GM23248 (cell line): ENCODE measurements around the gene TMEM255B. TPM values are rescaled to one million over a fixed set of nuclear protein-coding genes. Genes with fewer than 3 reads are reported as not detected.

ENCODE experiments used
- DNase-seq: peaks from one replicate; pipeline ENCODE4 v3.0.0-alpha.2; 2015
- H2AFZ ChIP-seq: fragments of 200-600 bp; sonication (generic); 2 replicates; pipeline ENCODE4 v1.6.1; 2016; ENCODE audit warnings: antibody characterized with exemption
- H3F3A ChIP-seq: fragments of 200-600 bp; sonication (generic); 2 replicates; pipeline ENCODE4 v1.6.1; 2016; ENCODE audit warnings: mild to moderate bottlenecking, antibody characterized with exemption, mixed run types; ENCODE audit not compliant: insufficient read depth
- H3K27ac ChIP-seq: fragments of 200-600 bp; sonication (generic); 2 replicates; pipeline ENCODE4 v1.5.1; 2016; ENCODE audit warnings: mild to moderate bottlenecking
- H3K27me3 ChIP-seq: fragments of 200-600 bp; sonication (generic); replicated peaks from 2 replicates; pipeline ENCODE4 v1.6.1; 2016; ENCODE audit warnings: mild to moderate bottlenecking; ENCODE audit not compliant: insufficient read depth
- H3K36me3 ChIP-seq: fragments of 200-600 bp; sonication (generic); 2 replicates; pipeline ENCODE4 v1.6.1; 2016; ENCODE audit warnings: low read depth, mild to moderate bottlenecking
- H3K4me1 ChIP-seq: fragments of 200-600 bp; sonication (generic); 2 replicates; pipeline ENCODE4 v1.6.1; 2016; ENCODE audit warnings: mild to moderate bottlenecking; ENCODE audit not compliant: insufficient read depth
- H3K4me2 ChIP-seq: fragments of 200-600 bp; sonication (generic); one replicate; pipeline ENCODE4 v1.6.1; 2016; ENCODE audit warnings: mild to moderate bottlenecking; ENCODE audit not compliant: unreplicated experiment
- H3K4me3 ChIP-seq: fragments of 200-600 bp; sonication (generic); 2 replicates; pipeline ENCODE4 v1.5.1; 2016; ENCODE audit warnings: mild to moderate bottlenecking
- H3K79me2 ChIP-seq: fragments of 200-600 bp; sonication (generic); 2 replicates; pipeline ENCODE4 v1.6.1; 2016; ENCODE audit warnings: mild to moderate bottlenecking; ENCODE audit not compliant: insufficient read depth
- H3K9ac ChIP-seq: fragments of 200-600 bp; sonication (generic); 2 replicates; pipeline ENCODE4 v1.6.1; 2016; ENCODE audit warnings: mild to moderate bottlenecking
- H3K9me2 ChIP-seq: fragments of 200-600 bp; sonication (generic); 2 replicates; pipeline ENCODE4 v1.6.1; 2016; ENCODE audit warnings: mixed run types, mild to moderate bottlenecking, moderate library complexity; ENCODE audit not compliant: insufficient read depth
- H3K9me3 ChIP-seq: fragments of 200-600 bp; sonication (generic); one replicate; pipeline ENCODE4 v1.6.1; 2017; ENCODE audit warnings: low read depth
- H4K20me1 ChIP-seq: fragments of 200-600 bp; sonication (generic); 2 replicates; pipeline ENCODE4 v1.6.0; 2016; ENCODE audit not compliant: insufficient read depth
- EZH2 ChIP-seq: fragments of 200-600 bp; sonication (generic); IDR thresholded peaks from 2 replicates; pipeline ENCODE4 v1.6.1; 2018; ENCODE audit warnings: antibody characterized with exemption, mild to moderate bottlenecking; ENCODE audit not compliant: insufficient read depth, poor library complexity, severe bottlenecking
- EZH2phosphoT487 ChIP-seq: fragments of 200-600 bp; sonication (generic); IDR thresholded peaks from 2 replicates; pipeline ENCODE4 v1.6.1; 2018; ENCODE audit warnings: antibody characterized with exemption, moderate library complexity, mild to moderate bottlenecking, low read depth; ENCODE audit not compliant: insufficient read depth
- WGBS, 2 experiments: methylation state at CpG; one replicate each; pipeline ENCODE4 v1.1.6; 2015 to 2017; ENCODE audit warnings: low lambda C conversion rate in 2 of 2, low coverage in 1 of 2; ENCODE audit errors: missing lambda C conversion rate in 2 of 2; 5-methylcytosine and 5-hydroxymethylcytosine counted together
- in situ Hi-C: fragments of 300-500 bp; cut with MboI; formaldehyde crosslinking; loops from 2 replicates; pipeline ENCODE4 v1.15.0; 2020
- polyA plus RNA-seq: library from polyadenylated mRNA; unstranded; fragments of >200 nt; fragmentation: Nextera tagmentation; extraction: Ambion mirVana; gene quantifications from 2 replicates; pipeline ENCODE4 v1.2.1, GENCODE V29; 2016
- total RNA-seq: library from RNA; depleted of rRNA; stranded (reverse); fragments of >200 nt; shearing (Covaris generic); gene quantifications from 2 replicates; pipeline ENCODE4 v1.2.3, GENCODE V29; 2014

Gene TMEM255B
- total and polyA plus RNA-seq, 2 experiments from 2014 or later = 8.2 TPM; not detected in 1

DNA sequence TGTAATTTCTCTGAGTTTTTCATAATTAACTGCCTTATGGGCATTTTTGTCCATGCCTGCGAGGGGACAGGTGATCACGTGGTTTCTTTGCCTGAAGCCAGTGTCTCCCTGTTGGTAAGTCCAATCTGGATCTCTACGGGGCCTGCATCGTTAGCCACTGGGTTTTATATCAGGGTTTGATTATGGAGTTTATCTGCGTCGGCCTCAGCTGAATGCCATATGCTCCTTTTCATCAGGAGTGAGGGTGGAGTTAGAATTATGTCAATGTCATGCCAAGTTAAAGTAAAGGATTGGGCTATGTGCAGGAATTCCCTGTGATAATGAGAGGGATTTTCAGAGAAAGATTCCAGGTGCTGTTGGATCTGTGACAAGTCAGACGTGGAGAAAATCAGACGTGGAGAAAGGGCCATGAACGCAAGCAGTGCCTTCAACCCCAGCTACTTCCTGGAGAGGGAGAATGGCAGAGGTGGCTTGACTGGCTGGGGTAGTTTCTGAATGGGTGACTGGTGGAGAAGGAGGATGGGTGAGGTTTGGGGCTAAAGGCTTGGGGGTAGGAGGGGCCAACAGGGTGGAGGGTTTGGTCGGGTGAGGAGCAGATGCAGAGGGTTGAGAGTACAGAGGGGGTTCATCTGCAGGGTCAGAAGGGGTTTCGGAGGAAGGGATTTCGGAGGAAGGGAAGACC lies 24.3 kb downstream of the TMEM255B start:
- Histone ChIP-seq H3K27ac (no peak overlapping the region), H3K9me2 (no peaks in the 10 kb centered on the region), H3K27me3 (0 out of 2 replicates have a peak, but pooled peaks cover 6% of the 10 kb centered on the region), H2AFZ (no peak overlapping the region), H3K36me3 (no peaks in the 10 kb centered on the region), H3K9me3 (no peaks in the 10 kb centered on the region), H3K79me2 (no peaks in the 10 kb centered on the region), H3K9ac (no peak overlapping the region), H3F3A (peaks cover 14% of the 10 kb centered on the region), H3K4me1 (peaks cover 13% of the 10 kb centered on the region), H4K20me1 (no peaks in the 10 kb centered on the region), H3K4me2 (no peak overlapping the region), H3K4me3 (no peak overlapping the region)
- WGBS, 2 experiments = 60 to 64% methylated on average over 11 to 12 of the region's 12 CpGs
- DNase-seq = no peak
- TF ChIP-seq EZH2phosphoT487 = no peak
- TF ChIP-seq EZH2 = no peak
- in situ Hi-C loops = no loop called here

DNA sequence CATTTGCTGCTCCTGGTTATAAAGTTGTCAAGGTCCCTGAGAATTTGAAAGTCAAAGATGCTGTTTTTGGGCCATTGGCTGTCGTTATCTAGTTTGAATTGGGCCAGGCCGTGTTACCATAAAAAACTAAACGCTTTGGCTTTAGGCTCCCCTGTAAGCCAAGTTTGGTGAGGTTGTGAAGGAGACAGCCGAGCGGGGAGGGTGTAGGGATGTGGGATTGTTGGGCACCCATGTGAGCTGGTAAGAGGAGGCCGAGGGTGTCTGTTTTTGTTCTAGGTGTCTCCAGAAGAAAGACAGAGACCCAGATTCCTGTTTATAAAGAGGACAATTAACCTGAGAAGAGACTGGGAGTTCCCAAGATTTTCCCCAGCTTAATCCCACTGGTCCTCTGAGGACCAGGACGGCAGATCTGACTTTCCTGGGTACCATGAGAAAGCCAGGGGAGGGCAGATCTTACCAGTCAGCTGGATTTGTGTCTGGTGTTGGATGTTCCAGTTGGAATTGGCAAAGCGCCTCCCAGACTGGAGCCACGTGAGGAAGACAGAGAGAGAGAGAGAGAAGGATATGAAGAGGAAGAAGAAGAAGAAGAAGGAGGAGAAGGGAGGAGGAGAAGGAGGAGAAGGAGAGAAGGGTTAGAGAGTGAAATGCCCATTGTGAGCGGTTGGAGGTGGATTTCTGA lies 25.1 kb downstream of the TMEM255B start:
- Histone ChIP-seq H3F3A (peaks cover 14% of the 10 kb centered on the region), H3K4me3 (no peak overlapping the region), H3K36me3 (no peaks in the 10 kb centered on the region), H3K9me2 (no peaks in the 10 kb centered on the region), H3K9me3 (no peaks in the 10 kb centered on the region), H4K20me1 (no peaks in the 10 kb centered on the region), H3K4me2 (no peak overlapping the region), H3K4me1 (peaks cover 13% of the 10 kb centered on the region), H2AFZ (no peak overlapping the region), H3K27ac (no peak overlapping the region), H3K79me2 (no peaks in the 10 kb centered on the region), H3K9ac (no peak overlapping the region), H3K27me3 (0 out of 2 replicates have a peak, but pooled peaks cover 3% of the 10 kb centered on the region)
- in situ Hi-C loops = no loop called here
- TF ChIP-seq EZH2 (no peak), EZH2phosphoT487 (no peak)
- 79 to 81% methylated on average over 10 of the region's 10 CpGs for WGBS, 2 experiments
- DNase-seq = no peak

DNA sequence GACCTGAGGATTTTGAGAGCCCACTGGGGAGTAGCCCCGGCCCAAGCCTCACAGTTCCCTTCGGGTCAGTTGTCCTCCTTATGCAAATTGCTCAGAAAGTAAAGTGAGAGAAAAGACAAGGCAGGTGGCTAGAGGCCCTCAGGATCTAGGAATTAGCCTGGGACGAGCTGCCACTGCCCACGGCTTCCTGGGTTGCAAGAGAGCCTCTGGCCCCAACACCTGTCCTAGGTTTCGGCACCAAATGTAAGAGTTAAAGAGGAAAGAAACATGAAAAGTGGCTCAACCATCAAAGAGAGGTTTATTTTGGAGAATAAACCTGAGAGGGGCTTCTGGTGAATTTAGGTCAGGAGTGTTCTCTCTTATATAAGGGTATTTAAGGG lies 25.6 kb downstream of the TMEM255B start:
- Histone ChIP-seq H3K9me3 (no peaks in the 10 kb centered on the region), H3K27ac (no peak overlapping the region), H3K4me3 (no peak overlapping the region), H3K4me2 (no peak overlapping the region), H3K4me1 (peaks cover 13% of the 10 kb centered on the region), H3K9ac (no peak overlapping the region), H3F3A (peaks cover 14% of the 10 kb centered on the region), H3K9me2 (no peaks in the 10 kb centered on the region), H2AFZ (no peak overlapping the region), H4K20me1 (no peaks in the 10 kb centered on the region), H3K36me3 (no peaks in the 10 kb centered on the region), H3K27me3 (peaks cover 3% of the 10 kb centered on the region; the same call in 1 of the 2 replicates), H3K79me2 (no peaks in the 10 kb centered on the region)
- in situ Hi-C loops = no loop called here
- DNase-seq = no peak
- 75 to 79% methylated on average over 5 of the region's 5 CpGs for WGBS, 2 experiments
- TF ChIP-seq EZH2 (no peak), EZH2phosphoT487 (no peak)

DNA sequence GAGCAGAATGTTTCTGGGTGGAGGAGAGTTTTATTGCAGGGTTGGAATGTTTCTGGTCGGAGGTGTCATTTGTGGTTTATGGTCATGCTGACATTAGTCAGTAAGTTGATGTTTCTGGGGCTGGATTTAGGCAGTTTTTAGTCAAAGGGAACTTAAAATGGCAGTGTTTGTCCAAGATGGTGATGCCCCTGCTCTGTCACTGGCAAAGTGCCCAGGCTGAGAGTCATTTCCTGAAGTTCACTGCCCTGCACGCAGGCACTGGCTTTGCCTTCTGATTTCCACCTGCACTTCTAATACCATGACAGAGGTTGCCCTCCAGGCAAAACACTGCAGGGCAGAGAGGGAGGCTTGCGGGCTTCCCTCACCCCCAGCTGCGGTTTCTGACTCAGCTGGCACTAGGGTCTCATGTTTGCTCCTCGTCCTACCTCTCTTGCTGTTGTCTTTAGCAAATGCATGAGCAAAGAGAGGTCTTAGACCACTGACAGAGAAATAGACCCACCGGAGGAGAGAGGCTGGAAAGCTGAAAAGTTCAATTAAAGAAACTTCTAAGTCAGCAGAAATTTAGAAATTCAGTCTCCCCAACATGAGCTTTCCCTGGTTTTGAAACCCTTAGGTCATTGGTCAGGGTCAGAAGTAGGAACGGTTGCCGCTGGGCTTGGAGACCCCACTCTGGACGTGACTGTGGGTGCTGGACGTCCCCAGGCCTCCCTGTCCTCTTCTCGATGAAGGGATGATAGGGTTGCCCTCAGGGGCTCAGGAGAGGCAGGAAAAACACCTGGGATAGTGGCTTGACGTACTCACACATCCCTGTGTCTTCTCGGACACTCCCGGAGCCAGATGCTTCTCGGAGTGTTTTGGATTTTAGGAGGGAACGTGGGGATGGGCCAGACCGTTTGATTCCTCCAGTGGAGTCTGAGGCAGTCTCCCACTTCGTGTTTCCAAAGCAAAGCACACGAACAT lies 26.3 kb downstream of the TMEM255B start:
- Histone ChIP-seq H3K9me2 (no peaks in the 10 kb centered on the region), H3K4me1 (peaks cover 13% of the 10 kb centered on the region), H3F3A (peaks cover 14% of the 10 kb centered on the region), H4K20me1 (no peaks in the 10 kb centered on the region), H3K9me3 (no peaks in the 10 kb centered on the region), H3K4me2 (no peak overlapping the region), H3K79me2 (no peaks in the 10 kb centered on the region), H3K36me3 (no peaks in the 10 kb centered on the region), H3K4me3 (no peak overlapping the region), H2AFZ (no peak overlapping the region), H3K27me3 (peaks cover 3% of the 10 kb centered on the region; the same call in 1 of the 2 replicates), H3K27ac (no peak overlapping the region), H3K9ac (no peak overlapping the region)
- peak; percentile 81 for DNase-seq
- no peak for TF ChIP-seq EZH2phosphoT487
- no peak for TF ChIP-seq EZH2
- in situ Hi-C loops = no loop called here
- WGBS, 2 experiments = 77 to 78% methylated on average over 19 of the region's 19 CpGs
